HG03103 (cell line): Measurements from ENCODE around the gene CCDC54.

Experiments used
- ATAC-seq: cut with Tn5 transposase; IDR thresholded peaks from one replicate; pipeline ENCODE4 v1.9.1; 2021; ENCODE audit warnings: low read depth; ENCODE audit not compliant: unreplicated experiment

CCDC54 gene

DNA sequence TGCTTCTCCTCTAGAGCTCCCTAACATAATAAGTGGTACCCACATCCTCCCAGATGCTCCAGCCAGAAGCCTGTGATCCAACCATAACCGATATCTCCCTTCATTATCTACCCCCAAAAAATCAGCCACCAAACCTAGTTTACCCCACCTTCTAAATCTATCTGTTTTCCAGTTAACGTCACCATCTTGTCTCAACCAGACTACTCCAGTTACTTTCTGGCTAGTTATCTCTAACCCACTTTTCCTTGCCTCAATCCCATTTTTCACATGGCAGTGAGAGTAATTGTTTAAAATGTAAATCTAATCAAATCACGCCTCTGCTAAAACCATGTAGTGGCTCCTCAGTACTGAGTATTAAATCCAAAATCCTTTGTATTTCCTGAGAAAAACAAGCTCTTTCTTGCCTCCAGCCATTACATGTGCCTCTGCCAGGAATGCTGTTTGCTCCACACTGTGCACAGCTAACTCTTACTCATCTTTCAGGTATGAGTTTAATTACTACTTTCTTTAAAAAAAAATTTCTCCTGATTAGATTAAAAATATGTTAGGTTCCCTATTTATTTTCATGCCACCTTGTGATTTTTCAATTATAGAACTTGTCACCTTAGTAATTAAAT lies 15.4 kb downstream of the CCDC54 start:
- no peak for ATAC-seq

- ATAC-seq = no peak
These were observed 17.3 kb downstream of the CCDC54 start for GRCh38 chr3:107394502-107394901.

GRCh38 chr3:107395066-107395465 lies 17.8 kb downstream of the CCDC54 start:
- no peak for ATAC-seq

- no peak for ATAC-seq
These were observed 24.1 kb downstream of the CCDC54 start for GRCh38 chr3:107401301-107401700.

- ATAC-seq = no peak
These were observed 25.0 kb downstream of the CCDC54 start for GRCh38 chr3:107402214-107402613.

DNA sequence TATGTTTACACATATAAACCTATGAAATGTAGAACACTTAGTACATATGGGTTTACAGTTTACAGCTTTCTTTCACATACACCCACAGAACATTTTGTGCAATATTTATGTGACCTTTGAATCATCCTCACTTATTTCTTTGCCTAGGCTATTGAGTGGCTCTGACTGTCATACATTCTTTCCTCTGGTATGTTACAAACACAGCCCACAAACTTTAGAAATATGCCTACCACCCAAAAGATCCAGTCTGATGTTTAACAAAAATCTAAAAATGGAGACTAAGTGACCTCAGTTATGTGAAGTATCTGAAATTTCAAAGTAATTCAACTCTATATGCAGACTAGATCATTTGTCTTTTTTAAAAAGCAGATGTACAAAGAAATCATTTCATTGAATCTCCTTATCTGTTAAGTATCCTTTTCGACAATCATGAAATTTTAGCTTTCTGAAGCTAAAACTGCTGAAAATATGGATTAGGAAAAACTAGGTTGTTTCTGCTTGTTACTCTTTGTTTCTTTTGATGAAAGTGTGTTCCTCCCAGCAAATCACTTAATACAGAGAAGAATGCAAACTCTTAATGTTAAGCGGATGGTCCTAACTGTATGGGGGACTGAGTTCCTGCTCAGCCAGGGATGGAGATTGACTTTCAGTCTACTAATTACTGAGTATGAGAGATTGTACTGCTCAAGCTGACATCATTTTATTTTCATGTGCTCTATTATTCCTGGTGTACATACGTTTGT lies 27.7 kb downstream of the CCDC54 start:
- no peak for ATAC-seq

GRCh38 chr3:107407355-107407754 lies 30.1 kb downstream of the CCDC54 start:
- no peak for ATAC-seq

DNA sequence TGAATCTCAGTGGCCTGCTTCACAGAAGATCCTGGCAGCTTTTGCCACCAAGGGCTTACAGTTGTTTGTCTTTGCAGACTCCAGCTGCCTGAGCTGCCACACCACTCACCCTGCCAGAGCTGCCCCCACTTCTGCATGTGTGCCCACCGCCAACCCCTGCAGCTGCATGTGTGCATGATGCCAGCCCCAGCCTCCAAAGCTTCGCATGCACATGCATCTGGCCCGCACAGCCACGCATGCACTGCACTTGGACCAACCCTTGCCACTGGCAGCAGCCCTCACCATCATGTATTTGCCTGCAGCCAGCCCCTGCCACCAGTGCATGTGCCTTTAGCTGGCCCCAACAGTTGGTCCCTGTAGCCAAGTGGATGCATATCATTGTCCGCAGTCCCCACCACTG lies 31.3 kb downstream of the CCDC54 start:
- ATAC-seq = no peak

GRCh38 chr3:107409365-107409764 lies 32.1 kb downstream of the CCDC54 start:
- ATAC-seq = no peak

GRCh38 chr3:107410606-107411005 lies 33.4 kb downstream of the CCDC54 start:
- ATAC-seq = no peak

GRCh38 chr3:107411056-107411455 lies 33.8 kb downstream of the CCDC54 start:
- no peak for ATAC-seq

DNA sequence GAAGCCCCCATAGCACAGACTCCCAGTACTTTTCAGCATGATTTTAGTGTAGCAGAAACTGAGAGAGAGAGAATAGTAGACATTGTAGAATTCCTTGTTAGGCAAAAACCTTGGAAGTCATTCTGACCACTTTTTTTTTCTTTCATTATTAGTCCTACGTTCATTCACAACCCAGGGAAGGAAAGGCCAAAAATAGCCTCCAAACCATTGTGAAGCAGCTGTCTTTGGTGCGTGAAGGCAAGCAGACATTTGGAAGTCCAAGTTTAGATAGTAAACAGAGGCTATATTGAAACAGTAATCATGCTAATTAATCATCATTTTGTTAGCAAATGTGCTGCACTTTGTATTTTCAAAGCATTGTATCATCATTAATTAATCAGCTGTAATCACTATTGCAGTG lies 34.5 kb downstream of the CCDC54 start:
- ATAC-seq = no peak

DNA sequence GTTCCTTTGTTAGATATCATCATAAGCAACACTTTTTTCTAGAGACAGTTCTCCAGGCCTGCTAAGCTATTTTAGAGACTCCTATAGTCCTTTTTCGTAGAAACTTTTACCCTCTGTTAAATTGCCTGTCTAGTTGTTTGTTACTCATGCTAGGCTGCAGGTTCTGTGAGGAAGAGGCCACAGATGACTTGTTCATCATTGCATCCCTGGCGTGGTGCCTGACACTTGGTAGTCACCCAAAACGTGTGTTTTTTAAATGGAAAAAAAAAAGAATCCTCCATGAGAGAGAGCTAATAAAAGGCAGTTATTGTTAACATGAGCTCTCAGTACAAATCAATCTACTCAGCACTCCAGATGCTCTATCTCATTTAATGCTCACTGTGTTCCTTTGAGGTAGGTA lies 35.1 kb downstream of the CCDC54 start:
- no peak for ATAC-seq

DNA sequence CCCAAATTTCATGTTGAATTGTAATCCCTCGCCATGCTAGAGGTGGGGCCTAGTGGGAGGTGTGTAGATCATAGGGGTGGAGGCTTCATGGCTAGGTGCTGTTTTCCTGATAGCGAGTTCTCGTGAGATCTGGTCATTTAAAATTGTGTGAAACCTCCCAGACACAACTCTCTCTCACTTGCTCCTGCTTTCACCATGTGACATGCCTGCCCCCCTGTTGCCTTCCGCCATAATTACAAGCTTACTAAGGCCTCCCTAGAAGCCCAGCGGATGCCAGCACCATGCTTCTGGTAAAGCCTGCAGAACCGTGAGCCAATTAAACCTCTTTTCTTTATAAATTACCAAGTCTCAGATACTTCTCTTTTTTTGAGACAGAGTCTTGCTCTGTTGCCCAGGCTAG lies 36.0 kb downstream of the CCDC54 start:
- ATAC-seq = no peak

DNA sequence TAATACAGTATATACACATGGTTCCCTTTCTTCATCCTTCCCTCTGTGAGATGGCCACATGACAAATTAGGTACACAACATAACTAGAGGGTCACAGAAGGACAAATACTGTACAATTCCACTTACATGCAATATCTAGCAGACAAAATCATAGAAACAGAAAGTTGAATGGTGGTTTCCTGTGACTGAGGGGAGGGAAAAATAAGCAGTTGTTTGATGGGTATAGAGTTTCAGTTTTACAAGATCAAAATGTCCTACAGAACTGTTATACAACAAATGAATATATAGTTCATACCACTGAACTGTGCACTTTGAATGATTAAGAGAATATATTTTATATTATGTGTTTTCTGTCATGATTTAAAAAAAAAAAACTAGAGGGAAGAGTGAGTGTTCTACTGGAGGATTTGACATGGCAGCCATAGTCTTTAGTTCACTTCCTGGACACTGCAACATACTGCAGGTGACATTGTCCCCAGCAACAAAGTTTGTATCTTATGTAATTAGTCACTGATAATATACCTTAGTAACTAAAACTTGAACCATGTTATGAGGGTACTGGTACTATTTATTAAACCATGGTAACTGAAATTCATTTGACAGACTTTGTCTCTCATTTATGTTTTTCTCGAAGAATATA lies 37.2 kb downstream of the CCDC54 start:
- ATAC-seq = peak; percentile 69

DNA sequence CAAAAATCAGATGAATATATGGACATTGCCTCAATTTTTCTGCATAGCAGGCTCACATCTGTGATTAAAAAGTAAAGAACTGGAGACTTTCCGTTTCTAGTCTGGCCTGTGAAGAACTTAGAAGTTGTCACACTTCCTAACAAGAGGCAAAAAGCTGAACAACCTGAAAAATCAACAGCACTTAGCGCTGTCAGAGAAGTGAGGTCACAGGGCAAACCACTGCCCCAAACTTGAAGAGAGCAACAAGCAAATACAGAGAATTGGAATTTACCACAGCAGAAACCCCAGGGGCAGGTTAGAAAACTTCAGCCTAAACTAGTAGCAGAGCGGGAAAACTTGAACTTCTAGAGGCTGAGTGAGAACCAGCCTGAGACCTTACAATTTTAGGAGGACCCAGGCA lies 38.9 kb downstream of the CCDC54 start:
- ATAC-seq = no peak

GRCh38 chr3:107416886-107417285 lies 39.6 kb downstream of the CCDC54 start:
- ATAC-seq = no peak

GRCh38 chr3:107421170-107421792 lies 44.0 kb downstream of the CCDC54 start:
- ATAC-seq = peak; percentile 43

GRCh38 chr3:107421881-107422280 lies 44.6 kb downstream of the CCDC54 start:
- no peak for ATAC-seq

- peak; percentile 39 for ATAC-seq
These were observed 47.8 kb downstream of the CCDC54 start for GRCh38 chr3:107425033-107425432.

DNA sequence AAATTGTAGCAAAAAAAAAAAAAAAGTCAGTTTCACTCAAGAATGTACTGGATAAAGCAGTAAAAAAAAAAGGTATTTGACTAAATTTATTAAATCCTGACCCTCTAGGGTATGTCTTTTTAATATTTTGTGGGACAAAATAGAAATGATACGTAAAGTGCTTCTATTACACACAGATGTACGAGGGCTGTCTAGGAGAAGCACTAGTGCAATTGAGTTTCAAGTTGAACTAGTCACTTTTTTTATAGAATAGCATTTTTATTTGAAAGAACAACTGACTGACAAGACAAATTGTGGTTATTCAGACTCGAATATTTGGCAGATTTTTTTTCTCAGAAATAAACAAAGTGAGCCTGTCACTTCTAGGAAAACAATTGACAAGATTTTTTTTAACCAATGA lies 49.0 kb downstream of the CCDC54 start:
- ATAC-seq = no peak
